Measurements from ENCODE around the gene ABCC5.

DNA sequence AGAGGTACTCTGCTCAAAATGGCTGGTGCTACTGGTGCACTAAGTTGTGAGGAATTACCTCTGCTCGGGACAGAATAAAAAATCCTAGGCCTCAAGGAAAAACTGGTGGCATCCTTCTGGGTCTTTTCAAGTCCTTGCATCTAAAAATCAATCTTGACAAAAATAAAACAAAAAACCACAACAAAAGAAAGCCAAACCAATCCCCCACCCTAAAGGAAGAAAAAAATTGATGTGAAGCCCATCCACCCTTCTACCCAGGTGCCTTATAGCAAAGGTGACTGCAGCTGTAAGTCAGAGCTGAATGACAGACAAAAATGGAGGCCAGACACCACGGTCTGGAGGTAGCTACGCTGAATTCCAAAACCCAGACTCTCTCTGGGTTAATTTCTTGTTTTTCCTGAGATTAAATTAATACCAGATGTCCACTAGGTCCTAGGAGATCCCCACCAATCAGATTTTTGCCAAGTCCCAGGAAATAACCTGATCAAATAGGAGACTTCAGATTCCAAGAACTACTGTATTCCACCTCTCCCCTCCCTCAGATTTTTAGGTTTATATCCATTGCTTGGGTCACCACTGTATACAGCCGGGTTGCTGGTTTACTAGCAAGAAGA is 33.5 kb downstream of the ABCC5 start:
- TF ChIP-seq CTCF (IDR thresholded peaks at IDR 0.05), result no peak
- TF ChIP-seq POLR2A (IDR thresholded peaks at IDR 0.05), result no peak
- no peak for TF ChIP-seq POLR2AphosphoS5 (IDR thresholded peaks at IDR 0.05; ENCODE audit: insufficient read depth in 1 of 2, low read depth in 1 of 2)

Data from vagina (tissue), 2 donors.